Measurements from ENCODE around the gene DNAJB11.

Gene DNAJB11

GRCh38 chr3:186618318-186618938, 47.9 kb downstream of the DNAJB11 start:
- H3K4me1 ChIP-seq (ENCODE audit: control insufficient read depth, low read depth, low read length): no peaks in the 10 kb centered on the region
- WGBS (ENCODE audit: extremely low coverage, insufficient coverage, low lambda C conversion rate): no CpG with 5 or more reads among the region's 8 CpGs
- no peak overlapping the region for H3K56ac ChIP-seq (ENCODE audit: low read length)
- no peak overlapping the region for H2BK15ac ChIP-seq (replicated peaks; ENCODE audit: low read depth)
- H3K27ac ChIP-seq (ENCODE audit: low read depth, low read length): no peak overlapping the region
- DNase-seq: no peak
- no peaks in the 10 kb centered on the region for H3K79me2 ChIP-seq (ENCODE audit: control insufficient read depth, insufficient read depth, low read length)
- no peak overlapping the region for H3K23ac ChIP-seq (ENCODE audit: low read length)
- no peak overlapping the region for H3K4ac ChIP-seq (ENCODE audit: low read depth, low read length)
- H4K5ac ChIP-seq (ENCODE audit: low read length): no peak overlapping the region
- no peak overlapping the region for H2BK5ac ChIP-seq (ENCODE audit: low read length)
- no peak overlapping the region for H2BK120ac ChIP-seq (ENCODE audit: low read depth, low read length)
- H3K27me3 ChIP-seq (ENCODE audit: insufficient read depth, low read length, poor library complexity): no peaks in the 10 kb centered on the region
- no peak overlapping the region for H3K18ac ChIP-seq (ENCODE audit: low read length)
- no peaks in the 10 kb centered on the region for H3K79me1 ChIP-seq (ENCODE audit: low read length)
- H4K8ac ChIP-seq (ENCODE audit: low read depth, low read length): no peak overlapping the region
- H3K36me3 ChIP-seq (ENCODE audit: control insufficient read depth, insufficient read depth, low read length): no peaks in the 10 kb centered on the region
- no peak overlapping the region for H3K4me3 ChIP-seq (ENCODE audit: low read length)
- no peak overlapping the region for H3K9ac ChIP-seq (ENCODE audit: low read length)
- no peak overlapping the region for H2AK5ac ChIP-seq (ENCODE audit: low read length)
- no peak overlapping the region for H3K4me2 ChIP-seq (ENCODE audit: low read length)

GRCh38 chr3:186619787-186620212, 49.3 kb downstream of the DNAJB11 start:
- Histone ChIP-seq H4K8ac (ENCODE audit: low read depth, low read length) (no peak overlapping the region), H3K27ac (ENCODE audit: low read depth, low read length) (no peak overlapping the region), H3K23ac (ENCODE audit: low read length) (no peak overlapping the region), H2BK5ac (ENCODE audit: low read length) (no peak overlapping the region), H4K5ac (ENCODE audit: low read length) (no peak overlapping the region), H3K56ac (ENCODE audit: low read length) (no peak overlapping the region), H2BK15ac (replicated peaks; ENCODE audit: low read depth) (no peak overlapping the region), H3K4ac (ENCODE audit: low read depth, low read length) (no peak overlapping the region), H3K79me1 (ENCODE audit: low read length) (no peaks in the 10 kb centered on the region), H3K4me3 (ENCODE audit: low read length) (no peak overlapping the region), H3K79me2 (ENCODE audit: control insufficient read depth, insufficient read depth, low read length) (no peaks in the 10 kb centered on the region), H3K4me2 (ENCODE audit: low read length) (no peak overlapping the region), H3K27me3 (ENCODE audit: insufficient read depth, low read length, poor library complexity) (no peaks in the 10 kb centered on the region), H3K36me3 (ENCODE audit: control insufficient read depth, insufficient read depth, low read length) (no peaks in the 10 kb centered on the region), H3K4me1 (ENCODE audit: control insufficient read depth, low read depth, low read length) (no peaks in the 10 kb centered on the region), H3K9ac (ENCODE audit: low read length) (no peak overlapping the region), H2BK120ac (ENCODE audit: low read depth, low read length) (no peak overlapping the region), H2AK5ac (ENCODE audit: low read length) (no peak overlapping the region), H3K18ac (ENCODE audit: low read length) (no peak overlapping the region)
- DNase-seq: no peak
- no CpG with 5 or more reads among the region's 5 CpGs for WGBS (ENCODE audit: extremely low coverage, insufficient coverage, low lambda C conversion rate)

GRCh38 chr3:186620213-186621092, 49.9 kb downstream of the DNAJB11 start:
- no peak overlapping the region for H4K5ac ChIP-seq (ENCODE audit: low read length)

GRCh38 chr3:186621894-186622650, 51.6 kb downstream of the DNAJB11 start:
- Histone ChIP-seq H3K4me1 (ENCODE audit: control insufficient read depth, low read depth, low read length) (peaks cover 2% of the 10 kb centered on the region), H2AK5ac (ENCODE audit: low read length) (no peak overlapping the region), H3K27me3 (ENCODE audit: insufficient read depth, low read length, poor library complexity) (no peaks in the 10 kb centered on the region), H3K4ac (ENCODE audit: low read depth, low read length) (no peak overlapping the region), H2BK120ac (ENCODE audit: low read depth, low read length) (no peak overlapping the region), H4K8ac (ENCODE audit: low read depth, low read length) (no peak overlapping the region), H3K36me3 (ENCODE audit: control insufficient read depth, insufficient read depth, low read length) (no peaks in the 10 kb centered on the region), H3K79me1 (ENCODE audit: low read length) (no peaks in the 10 kb centered on the region), H3K9ac (ENCODE audit: low read length) (no peak overlapping the region), H3K27ac (ENCODE audit: low read depth, low read length) (no peak overlapping the region), H3K18ac (ENCODE audit: low read length) (no peak overlapping the region), H3K23ac (ENCODE audit: low read length) (no peak overlapping the region), H2BK15ac (replicated peaks; ENCODE audit: low read depth) (no peak overlapping the region), H3K79me2 (ENCODE audit: control insufficient read depth, insufficient read depth, low read length) (no peaks in the 10 kb centered on the region), H3K56ac (ENCODE audit: low read length) (no peak overlapping the region), H2BK5ac (ENCODE audit: low read length) (no peak overlapping the region), H4K5ac (ENCODE audit: low read length) (no peak overlapping the region), H3K4me2 (ENCODE audit: low read length) (no peak overlapping the region), H3K4me3 (ENCODE audit: low read length) (no peak overlapping the region)
- WGBS (ENCODE audit: extremely low coverage, insufficient coverage, low lambda C conversion rate): no CpG with 5 or more reads among the region's 7 CpGs
- DNase-seq: no peak

More at GRCh38 chr3:186620213-186621092, 49.9 kb downstream of the DNAJB11 start:
- no peak overlapping the region for H3K4ac ChIP-seq (ENCODE audit: low read depth, low read length)
- H2BK5ac ChIP-seq (ENCODE audit: low read length): no peak overlapping the region
- no peak for DNase-seq
- H3K79me1 ChIP-seq (ENCODE audit: low read length): no peaks in the 10 kb centered on the region
- no peak overlapping the region for H3K23ac ChIP-seq (ENCODE audit: low read length)
- no peak overlapping the region for H3K56ac ChIP-seq (ENCODE audit: low read length)
- no peak overlapping the region for H2AK5ac ChIP-seq (ENCODE audit: low read length)
- H3K4me1 ChIP-seq (ENCODE audit: control insufficient read depth, low read depth, low read length): no peaks in the 10 kb centered on the region
- H3K9ac ChIP-seq (ENCODE audit: low read length): no peak overlapping the region
- H3K4me2 ChIP-seq (ENCODE audit: low read length): no peak overlapping the region
- H4K8ac ChIP-seq (ENCODE audit: low read depth, low read length): no peak overlapping the region
- no peaks in the 10 kb centered on the region for H3K27me3 ChIP-seq (ENCODE audit: insufficient read depth, low read length, poor library complexity)
- no peak overlapping the region for H3K4me3 ChIP-seq (ENCODE audit: low read length)
- H3K79me2 ChIP-seq (ENCODE audit: control insufficient read depth, insufficient read depth, low read length): no peaks in the 10 kb centered on the region
- H3K27ac ChIP-seq (ENCODE audit: low read depth, low read length): no peak overlapping the region
- no peaks in the 10 kb centered on the region for H3K36me3 ChIP-seq (ENCODE audit: control insufficient read depth, insufficient read depth, low read length)
- WGBS (ENCODE audit: extremely low coverage, insufficient coverage, low lambda C conversion rate): no CpG with 5 or more reads among the region's 17 CpGs
- no peak overlapping the region for H2BK120ac ChIP-seq (ENCODE audit: low read depth, low read length)
- no peak overlapping the region for H2BK15ac ChIP-seq (replicated peaks; ENCODE audit: low read depth)
- H3K18ac ChIP-seq (ENCODE audit: low read length): no peak overlapping the region

GRCh38 chr3:186622651-186623310, 52.3 kb downstream of the DNAJB11 start:
- Histone ChIP-seq H3K4ac (ENCODE audit: low read depth, low read length) (no peak overlapping the region), H2BK15ac (replicated peaks; ENCODE audit: low read depth) (no peak overlapping the region), H3K56ac (ENCODE audit: low read length) (no peak overlapping the region), H2BK120ac (ENCODE audit: low read depth, low read length) (no peak overlapping the region), H3K36me3 (ENCODE audit: control insufficient read depth, insufficient read depth, low read length) (no peaks in the 10 kb centered on the region), H3K4me1 (ENCODE audit: control insufficient read depth, low read depth, low read length) (peaks cover 2% of the 10 kb centered on the region), H3K18ac (ENCODE audit: low read length) (no peak overlapping the region), H3K4me2 (ENCODE audit: low read length) (no peak overlapping the region), H3K79me1 (ENCODE audit: low read length) (no peaks in the 10 kb centered on the region), H3K4me3 (ENCODE audit: low read length) (no peak overlapping the region), H3K27me3 (ENCODE audit: insufficient read depth, low read length, poor library complexity) (no peaks in the 10 kb centered on the region), H3K79me2 (ENCODE audit: control insufficient read depth, insufficient read depth, low read length) (no peaks in the 10 kb centered on the region), H4K5ac (ENCODE audit: low read length) (no peak overlapping the region), H3K23ac (ENCODE audit: low read length) (no peak overlapping the region), H4K8ac (ENCODE audit: low read depth, low read length) (no peak overlapping the region), H2BK5ac (ENCODE audit: low read length) (no peak overlapping the region), H3K27ac (ENCODE audit: low read depth, low read length) (no peak overlapping the region), H2AK5ac (ENCODE audit: low read length) (no peak overlapping the region), H3K9ac (ENCODE audit: low read length) (no peak overlapping the region)
- WGBS (ENCODE audit: extremely low coverage, insufficient coverage, low lambda C conversion rate): no CpG with 5 or more reads among the region's 2 CpGs
- DNase-seq: no peak
